ENCODE data around the gene PXDN.

DNA sequence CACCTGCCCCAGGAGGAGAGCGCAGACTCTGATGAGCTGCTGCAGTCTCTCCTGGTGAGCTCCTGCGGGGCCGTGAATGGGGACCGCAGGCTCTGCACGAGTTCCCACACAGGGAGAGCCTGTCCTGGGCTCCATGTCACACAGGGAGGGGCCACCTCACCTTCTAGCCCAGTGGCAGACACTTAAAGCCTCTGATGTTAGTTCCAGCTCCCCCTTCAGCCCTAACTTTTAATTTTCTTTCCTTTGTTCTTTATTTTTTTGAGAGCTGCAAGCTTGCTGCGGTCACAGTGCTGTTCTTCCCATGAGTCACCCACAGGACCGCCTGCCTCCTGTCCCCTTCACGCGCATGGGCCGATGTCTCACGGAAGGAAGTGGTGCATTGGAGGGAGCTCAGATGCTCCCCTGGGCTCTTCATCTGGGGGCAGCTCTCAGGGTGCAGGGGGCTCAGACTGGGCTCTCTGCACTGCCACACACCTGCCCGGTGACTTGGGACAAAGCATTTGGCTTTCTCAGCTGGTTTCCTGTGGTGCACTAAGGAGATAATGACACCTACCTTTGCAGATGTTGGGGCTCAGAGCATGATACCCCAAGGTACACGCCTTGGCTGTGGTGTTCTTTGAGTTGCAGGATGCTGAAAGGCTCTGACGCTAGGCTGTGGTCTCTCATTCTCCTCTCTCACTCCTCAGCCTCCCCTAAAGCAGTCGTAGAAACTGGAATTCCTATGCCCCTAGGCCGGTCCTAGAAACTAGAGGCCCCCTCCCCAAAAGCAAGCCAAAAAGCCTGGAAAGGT, 37.2 kb upstream of the PXDN start:
- TF ChIP-seq, protein P1, sequence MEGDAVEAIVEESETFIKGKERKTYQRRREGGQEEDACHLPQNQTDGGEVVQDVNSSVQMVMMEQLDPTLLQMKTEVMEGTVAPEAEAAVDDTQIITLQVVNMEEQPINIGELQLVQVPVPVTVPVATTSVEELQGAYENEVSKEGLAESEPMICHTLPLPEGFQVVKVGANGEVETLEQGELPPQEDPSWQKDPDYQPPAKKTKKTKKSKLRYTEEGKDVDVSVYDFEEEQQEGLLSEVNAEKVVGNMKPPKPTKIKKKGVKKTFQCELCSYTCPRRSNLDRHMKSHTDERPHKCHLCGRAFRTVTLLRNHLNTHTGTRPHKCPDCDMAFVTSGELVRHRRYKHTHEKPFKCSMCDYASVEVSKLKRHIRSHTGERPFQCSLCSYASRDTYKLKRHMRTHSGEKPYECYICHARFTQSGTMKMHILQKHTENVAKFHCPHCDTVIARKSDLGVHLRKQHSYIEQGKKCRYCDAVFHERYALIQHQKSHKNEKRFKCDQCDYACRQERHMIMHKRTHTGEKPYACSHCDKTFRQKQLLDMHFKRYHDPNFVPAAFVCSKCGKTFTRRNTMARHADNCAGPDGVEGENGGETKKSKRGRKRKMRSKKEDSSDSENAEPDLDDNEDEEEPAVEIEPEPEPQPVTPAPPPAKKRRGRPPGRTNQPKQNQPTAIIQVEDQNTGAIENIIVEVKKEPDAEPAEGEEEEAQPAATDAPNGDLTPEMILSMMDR (conservative IDR thresholded peaks at IDR 0.05; ENCODE audit: low read length) = no peak
- TF ChIP-seq EZH2phosphoT487 (IDR thresholded peaks at IDR 0.05; ENCODE audit: borderline replicate concordance) = no peak

All from Loucy (cell line).